Measurements from ENCODE around the gene CD9. TPM values are rescaled to one million over a fixed set of nuclear protein-coding genes. Genes with fewer than 3 reads are reported as not detected.

Gene CD9
- total and polyA plus RNA-seq, 4 donors = 240 to 425 (median 379) TPM

- ATAC-seq (ENCODE audit: insufficient read depth, low FRiP score) = no peak
- no peak overlapping the region for H3K27ac ChIP-seq (ENCODE audit: low read depth in 1 of 2, low read length in 1 of 2)
- peaks cover 0 to 38% (median 1%) of the 10 kb centered on the region in 4 donors for H3K36me3 ChIP-seq (ENCODE audit: control insufficient read depth in 4 of 4, insufficient read depth in 4 of 4, low read length in 4 of 4)
- H3K9ac ChIP-seq (ENCODE audit: insufficient read depth in 1 of 2, low read length in 2 of 2) = no peak overlapping the region
- H3K27me3 ChIP-seq (ENCODE audit: control insufficient read depth in 3 of 3, insufficient read depth in 3 of 3, low read length in 2 of 3) = no peaks in the 10 kb centered on the region
- no peak for TF ChIP-seq CTCF (IDR thresholded peaks at IDR 0.05; ENCODE audit: control extremely low read depth, extremely low read depth)
- H3K9me3 ChIP-seq (ENCODE audit: control insufficient read depth in 4 of 4, insufficient read depth in 3 of 4, low read length in 3 of 4) = no peaks in the 10 kb centered on the region
- H3K4me1 ChIP-seq (ENCODE audit: control insufficient read depth in 5 of 5, insufficient read depth in 5 of 5, low read length in 5 of 5) = peaks cover 3 to 20% (median 11%) of the 10 kb centered on the region in 5 donors
- DNase-seq = no peak
- H3K4me3 ChIP-seq = no peak overlapping the region
- WGBS, 2 donors = 88 to 100% methylated on average over 1 of the region's 1 CpG
These were observed 37.6 kb downstream of the CD9 start for GRCh38 chr12:6237830-6238229.

GRCh38 chr12:6238875-6239274 is 38.7 kb downstream of the CD9 start:
- no peak for ATAC-seq (ENCODE audit: insufficient read depth, low FRiP score)
- Histone ChIP-seq H3K27me3 (ENCODE audit: control insufficient read depth in 3 of 3, insufficient read depth in 3 of 3, low read length in 2 of 3) (no peaks in the 10 kb centered on the region), H3K9me3 (ENCODE audit: control insufficient read depth in 4 of 4, insufficient read depth in 3 of 4, low read length in 3 of 4) (no peaks in the 10 kb centered on the region), H3K36me3 (ENCODE audit: control insufficient read depth in 4 of 4, insufficient read depth in 4 of 4, low read length in 4 of 4) (peaks cover 0 to 28% (median 1%) of the 10 kb centered on the region in 4 donors), H3K4me1 (ENCODE audit: control insufficient read depth in 5 of 5, insufficient read depth in 5 of 5, low read length in 5 of 5) (peaks cover 2 to 20% (median 6%) of the 10 kb centered on the region in 5 donors), H3K9ac (ENCODE audit: insufficient read depth in 1 of 2, low read length in 2 of 2) (no peak overlapping the region), H3K4me3 (no peak overlapping the region), H3K27ac (ENCODE audit: low read depth in 1 of 2, low read length in 1 of 2) (no peak overlapping the region)
- DNase-seq = no peak
- 78 to 86% methylated on average over 3 of the region's 3 CpGs for WGBS, 2 donors
- TF ChIP-seq CTCF (IDR thresholded peaks at IDR 0.05; ENCODE audit: control extremely low read depth, extremely low read depth) = no peak

- Histone ChIP-seq H3K27ac (ENCODE audit: low read depth in 1 of 2, low read length in 1 of 2) (peak overlapping the region in 1 of 2 donors; percentile 45), H3K4me1 (ENCODE audit: control insufficient read depth in 5 of 5, insufficient read depth in 5 of 5, low read length in 5 of 5) (peaks cover 0 to 12% (median 3%) of the 10 kb centered on the region in 5 donors), H3K9ac (ENCODE audit: insufficient read depth in 1 of 2, low read length in 2 of 2) (no peak overlapping the region), H3K36me3 (ENCODE audit: control insufficient read depth in 4 of 4, insufficient read depth in 4 of 4, low read length in 4 of 4) (peaks cover 0 to 14% (median 1%) of the 10 kb centered on the region in 4 donors), H3K9me3 (ENCODE audit: control insufficient read depth in 4 of 4, insufficient read depth in 3 of 4, low read length in 3 of 4) (no peaks in the 10 kb centered on the region), H3K27me3 (ENCODE audit: control insufficient read depth in 3 of 3, insufficient read depth in 3 of 3, low read length in 2 of 3) (no peaks in the 10 kb centered on the region), H3K4me3 (no peak overlapping the region)
- TF ChIP-seq CTCF (IDR thresholded peaks at IDR 0.05; ENCODE audit: control extremely low read depth, extremely low read depth) = no peak
- 23 to 42% methylated on average over 7 of the region's 7 CpGs for WGBS, 2 donors
- ATAC-seq (ENCODE audit: insufficient read depth, low FRiP score) (no peak), DNase-seq (peak; percentile 50 to 65 (median 61))
These were observed 41.3 kb downstream of the CD9 start for GRCh38 chr12:6241495-6241894.

GRCh38 chr12:6249580-6249979 is 49.4 kb downstream of the CD9 start:
- H3K4me3 ChIP-seq = no peak overlapping the region
- no peaks in the 10 kb centered on the region for H3K9me3 ChIP-seq (ENCODE audit: control insufficient read depth in 4 of 4, insufficient read depth in 3 of 4, low read length in 3 of 4)
- ATAC-seq (ENCODE audit: insufficient read depth, low FRiP score) (no peak), DNase-seq (peak in 1 of 3 donors; percentile 60)
- H3K27ac ChIP-seq (ENCODE audit: low read depth in 1 of 2, low read length in 1 of 2) = no peak overlapping the region
- H3K9ac ChIP-seq (ENCODE audit: insufficient read depth in 1 of 2, low read length in 2 of 2) = no peak overlapping the region
- TF ChIP-seq CTCF (IDR thresholded peaks at IDR 0.05; ENCODE audit: control extremely low read depth, extremely low read depth) = no peak
- H3K36me3 ChIP-seq (ENCODE audit: control insufficient read depth in 4 of 4, insufficient read depth in 4 of 4, low read length in 4 of 4) = no peaks in the 10 kb centered on the region
- peaks cover 0 to 2% (median 0%) of the 10 kb centered on the region in 3 donors for H3K27me3 ChIP-seq (ENCODE audit: control insufficient read depth in 3 of 3, insufficient read depth in 3 of 3, low read length in 2 of 3)
- H3K4me1 ChIP-seq (ENCODE audit: control insufficient read depth in 5 of 5, insufficient read depth in 5 of 5, low read length in 5 of 5) = peaks cover 0 to 14% (median 0%) of the 10 kb centered on the region in 5 donors
- 78 to 96% methylated on average over 2 of the region's 2 CpGs for WGBS, 2 donors

Data from lung (tissue), 12 donors.